Small intestine (tissue), 7 donors: ENCODE measurements around the gene TCL1B. TPM values are rescaled to one million over a fixed set of nuclear protein-coding genes. Genes with fewer than 3 reads are reported as not detected.

Experiments
- DNase-seq, 2 donors: peaks; one replicate each; pipeline versions ENCODE4 v3.0.0 to v3.0.0-alpha.2; 2013
- FAIRE-seq: peaks from 2 replicates; lab custom pipeline; 2012; peaks lifted over from hg19 to GRCh38; lab: Jason Lieb, UNC
- H3K27ac ChIP-seq, 3 donors: one replicate each; pipeline ENCODE4 v1.5.1; 2013; ENCODE audit warnings: low read length in 2 of 3, mild to moderate bottlenecking in 2 of 3, control low read depth in 1 of 3, inconsistent platforms in 1 of 3, low read depth in 1 of 3, moderate library complexity in 1 of 3
- H3K27me3 ChIP-seq, 3 donors: one replicate each; pipeline ENCODE4 v1.6.1; 2013; ENCODE audit warnings: low read length in 3 of 3, inconsistent platforms in 1 of 3; ENCODE audit not compliant: control insufficient read depth in 3 of 3, insufficient read depth in 3 of 3
- H3K36me3 ChIP-seq, 3 donors: one replicate each; pipeline ENCODE4 v1.6.1; 2013; ENCODE audit warnings: low read length in 3 of 3, inconsistent platforms in 1 of 3, low read depth in 1 of 3, mild to moderate bottlenecking in 1 of 3, moderate library complexity in 1 of 3; ENCODE audit not compliant: control insufficient read depth in 3 of 3, insufficient read depth in 2 of 3
- H3K4me1 ChIP-seq, 3 donors: one replicate each; pipeline ENCODE4 v1.6.1; 2013; ENCODE audit warnings: low read length in 2 of 3, inconsistent platforms in 1 of 3, low read depth in 1 of 3, mild to moderate bottlenecking in 1 of 3, moderate library complexity in 1 of 3; ENCODE audit not compliant: control insufficient read depth in 3 of 3, insufficient read depth in 2 of 3
- H3K4me3 ChIP-seq, 3 donors: one replicate each; pipeline ENCODE4 v1.5.1; 2013; ENCODE audit warnings: low read length in 3 of 3, control low read depth in 1 of 3, inconsistent platforms in 1 of 3, low read depth in 1 of 3, mild to moderate bottlenecking in 1 of 3, moderate library complexity in 1 of 3
- H3K9me3 ChIP-seq, 2 donors: one replicate each; pipeline ENCODE4 v1.6.1; 2013; ENCODE audit warnings: low read depth in 1 of 2, low read length in 1 of 2; ENCODE audit not compliant: control insufficient read depth in 2 of 2, insufficient read depth in 1 of 2
- WGBS, 3 donors: extraction: QIAGEN DNeasy Blood & Tissue Kit; methylation state at CpG; one replicate each; pipeline ENCODE4 v1.1.7; 2013; 5-methylcytosine and 5-hydroxymethylcytosine counted together
- polyA plus RNA-seq, 4 donors: library from polyadenylated mRNA; stranded (reverse) in 3 of 4; unstranded in 1 of 4; fragments of 200-250 nt in 3 of 4; fragments of 120-200 nt in 1 of 4; gene quantifications; one replicate each; pipeline versions ENCODE4 v1.2.1 to v1.2.3, GENCODE V29; 2013
- donor health status: healthy with polysubstance abuse.
- donor health status: control.
- donor health status: control.
- donor health status: Bipolar disorder and iron deficiency.
- donor health status: healthy.

The TCL1B gene
- polyA plus RNA-seq, 4 donors: 0.06 TPM; not detected in 3

DNA sequence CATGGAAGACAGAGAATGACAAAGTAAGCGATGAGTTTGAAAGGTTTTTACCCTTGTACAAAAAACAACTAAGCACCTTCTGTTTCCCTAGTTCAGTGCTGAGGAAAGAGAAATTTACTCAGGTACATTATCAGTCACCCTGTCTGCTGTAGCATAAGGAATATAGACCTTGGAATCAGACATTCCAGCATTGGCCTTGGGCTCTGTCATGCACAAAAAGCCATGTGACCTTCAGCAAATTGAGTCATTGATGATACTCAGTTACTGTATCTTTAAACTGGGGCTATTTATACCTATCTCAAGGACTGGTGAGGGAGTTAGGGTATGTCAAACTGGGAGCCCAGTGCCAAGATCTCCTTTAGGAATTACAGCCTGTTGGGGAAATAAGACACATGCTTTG is 47.0 kb downstream of the TCL1B start:
- H3K27ac ChIP-seq: no peak overlapping the region
- peaks cover 0 to 4% (median 0%) of the 10 kb centered on the region in 3 donors for H3K27me3 ChIP-seq
- H3K4me1 ChIP-seq: no peaks in the 10 kb centered on the region
- H3K9me3 ChIP-seq: no peaks in the 10 kb centered on the region
- no peaks in the 10 kb centered on the region for H3K36me3 ChIP-seq
- DNase-seq: no peak
- H3K4me3 ChIP-seq: no peak overlapping the region
- 88 to 96% (median 88%) methylated on average over 1 of the region's 1 CpG for WGBS, 3 donors
- no peak for FAIRE-seq

GRCh38 chr14:95739356-95739755 is 53.1 kb downstream of the TCL1B start:
- DNase-seq (no peak), FAIRE-seq (no peak)
- no peak overlapping the region for H3K27ac ChIP-seq
- H3K27me3 ChIP-seq: no peaks in the 10 kb centered on the region
- H3K9me3 ChIP-seq: no peaks in the 10 kb centered on the region
- no peak overlapping the region for H3K4me3 ChIP-seq
- WGBS, 3 donors: 50 to 79% (median 75%) methylated on average over 1 of the region's 1 CpG
- H3K4me1 ChIP-seq: no peaks in the 10 kb centered on the region
- H3K36me3 ChIP-seq: no peaks in the 10 kb centered on the region

- Histone ChIP-seq H3K4me3 (no peak overlapping the region), H3K36me3 (no peaks in the 10 kb centered on the region), H3K9me3 (no peaks in the 10 kb centered on the region), H3K27ac (no peak overlapping the region), H3K27me3 (peaks cover 0 to 2% (median 0%) of the 10 kb centered on the region in 3 donors), H3K4me1 (no peaks in the 10 kb centered on the region)
- 19 to 32% (median 28%) methylated on average over 5 of the region's 5 CpGs for WGBS, 3 donors
- DNase-seq (no peak), FAIRE-seq (no peak)
Observed at GRCh38 chr14:95741038-95741490, 54.8 kb downstream of the TCL1B start.

DNA sequence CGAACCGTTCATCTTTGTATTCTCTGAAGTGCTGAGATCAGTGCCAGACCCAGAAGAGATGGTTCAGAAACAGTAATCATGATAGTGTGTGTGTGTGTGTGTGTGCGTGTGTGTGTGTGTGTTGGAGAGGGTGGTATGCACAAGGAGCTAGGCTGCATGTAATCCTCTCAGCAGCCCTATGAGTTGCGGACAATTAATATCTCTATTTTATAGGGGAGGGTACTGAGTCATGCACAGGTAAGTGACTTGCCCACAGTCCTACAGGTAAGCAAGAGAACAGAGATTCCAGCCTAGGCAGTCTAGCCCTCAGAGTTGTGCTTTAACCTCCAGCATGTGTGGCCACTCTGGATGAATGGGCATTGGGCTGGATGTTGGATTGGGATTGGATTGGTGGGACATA is 55.6 kb downstream of the TCL1B start:
- DNase-seq (no peak), FAIRE-seq (no peak)
- 83 to 92% (median 90%) methylated on average over 4 of the region's 4 CpGs for WGBS, 3 donors

More for the DNA sequence above, 55.6 kb downstream of the TCL1B start:
- Histone ChIP-seq H3K4me1 (no peaks in the 10 kb centered on the region), H3K27ac (no peak overlapping the region), H3K36me3 (no peaks in the 10 kb centered on the region), H3K27me3 (peaks cover 0 to 2% (median 0%) of the 10 kb centered on the region in 3 donors), H3K4me3 (no peak overlapping the region), H3K9me3 (no peaks in the 10 kb centered on the region)

Other genes with a start within 250 kb of the TCL1B start
- gene SYNE3, start 169.8 kb upstream of the TCL1B start, polyA plus RNA-seq: 1 to 10 TPM in 3 of 4 donors, under 1 TPM in 1; 0.81 to 5.0 (median 1.4) TPM
- gene GLRX5, start 151.4 kb upstream of the TCL1B start, polyA plus RNA-seq: 10 to 100 TPM; 43.0 to 80.5 (median 53.8) TPM
- 1 to 10 TPM in 1 of 4 donors, under 1 TPM in 1, not detected in 2; 0.59 to 3.8 TPM for gene TCL1A, start 27.7 kb downstream of the TCL1B start, polyA plus RNA-seq
- gene TUNAR, start 190.4 kb downstream of the TCL1B start, polyA plus RNA-seq: 1 to 10 TPM in 1 of 4 donors, under 1 TPM in 1, not detected in 2; 0.18 to 2.0 TPM